OCI-LY1 (cell line): ENCODE results near the gene OLFM2.

Source experiments
- CTCF ChIP-seq: fragments of 200-600 bp; sonication (generic), shearing (Covaris generic); IDR thresholded peaks from 2 replicates; pipeline ENCODE4 v1.5.1; 2017; ENCODE audit warnings: mild to moderate bottlenecking, antibody characterized with exemption, low read length, moderate library complexity, mixed read lengths
- EZH2 ChIP-seq: fragments of 200-600 bp; sonication (generic), shearing (Covaris generic); IDR thresholded peaks from 2 replicates; pipeline ENCODE4 v1.8.0; 2017; ENCODE audit warnings: borderline replicate concordance, mixed run types, mild to moderate bottlenecking, antibody characterized with exemption, low read length, moderate library complexity, mixed read lengths

GRCh38 chr19:9903336-9903735, 33.0 kb downstream of the OLFM2 start:
- TF ChIP-seq CTCF (no peak), EZH2 (no peak)
